Liver (tissue), 3 donors: ENCODE measurements around the gene SHC3.

Experiments
- CTCF ChIP-seq: fragments of 150-350 bp; IDR thresholded peaks from 2 replicates; pipeline ENCODE4 v1.5.1; 2017; ENCODE audit warnings: improper control_type of control experiment, low read depth, low read length; ENCODE audit not compliant: missing input control
- EGR1 ChIP-seq, 2 donors: IDR thresholded peaks; 2 replicates each; pipeline ENCODE4 v1.6.1; 2016 to 2018; ENCODE audit warnings: antibody characterized with exemption in 2 of 2, low read depth in 2 of 2
- GABPA ChIP-seq, 2 donors: IDR thresholded peaks in 1 of 2; conservative IDR thresholded peaks in 1 of 2; 2 replicates each; pipeline ENCODE4 v1.6.1; 2016; ENCODE audit warnings: antibody characterized with exemption in 2 of 2, mild to moderate bottlenecking in 1 of 2, moderate library complexity in 1 of 2
- JUND ChIP-seq, 2 donors: IDR thresholded peaks; 2 replicates each; pipeline ENCODE4 v1.6.1; 2016; ENCODE audit warnings: antibody characterized with exemption in 2 of 2
- NR2F2 ChIP-seq: IDR thresholded peaks from 2 replicates; pipeline ENCODE4 v1.6.1; 2016; ENCODE audit warnings: antibody characterized with exemption
- RAD21 ChIP-seq, 2 donors: IDR thresholded peaks; 2 replicates each; pipeline ENCODE4 v1.6.1; 2016; ENCODE audit warnings: antibody characterized with exemption in 2 of 2, mild to moderate bottlenecking in 2 of 2
- SP1 ChIP-seq: IDR thresholded peaks from 2 replicates; pipeline ENCODE4 v1.6.1; 2018; ENCODE audit warnings: antibody characterized with exemption, mild to moderate bottlenecking
- TAF1 ChIP-seq: conservative IDR thresholded peaks from 2 replicates; pipeline ENCODE4 v1.6.1; 2016; ENCODE audit warnings: antibody characterized with exemption, mild to moderate bottlenecking
- YY1 ChIP-seq: IDR thresholded peaks from 2 replicates; pipeline ENCODE4 v1.6.1; 2016; ENCODE audit warnings: antibody characterized with exemption, mild to moderate bottlenecking
- TF ChIP-seq, protein P1 (sequence below): IDR thresholded peaks from 2 replicates; pipeline ENCODE4 v1.6.1; 2016; ENCODE audit warnings: antibody characterized with exemption
- TF ChIP-seq, protein P2 (sequence below): IDR thresholded peaks from 2 replicates; pipeline ENCODE4 v1.6.1; 2016; ENCODE audit warnings: antibody characterized with exemption, mild to moderate bottlenecking
- TF ChIP-seq, protein P3 (sequence below): IDR thresholded peaks from 2 replicates; pipeline ENCODE4 v1.6.1; 2016; ENCODE audit warnings: antibody characterized with exemption
- donor health status: healthy.
- donor health status: healthy.

GRCh38 chr9:88979791-88980190, 198.8 kb downstream of the SHC3 start:
- TF ChIP-seq GABPA (IDR thresholded peaks at IDR 0.05 in 1 of 2, conservative IDR thresholded peaks at IDR 0.05 in 1 of 2) (no peak), CTCF (no peak), SP1 (no peak), YY1 (no peak), RAD21 (IDR thresholded peaks at IDR 0.05) (no peak), EGR1 (IDR thresholded peaks at IDR 0.05; ENCODE audit: low read depth in 2 of 2) (no peak), JUND (IDR thresholded peaks at IDR 0.05) (no peak), TAF1 (no peak), NR2F2 (no peak)
- TF ChIP-seq, protein P1, sequence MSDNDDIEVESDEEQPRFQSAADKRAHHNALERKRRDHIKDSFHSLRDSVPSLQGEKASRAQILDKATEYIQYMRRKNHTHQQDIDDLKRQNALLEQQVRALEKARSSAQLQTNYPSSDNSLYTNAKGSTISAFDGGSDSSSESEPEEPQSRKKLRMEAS, result no peak
- TF ChIP-seq, protein P2, sequence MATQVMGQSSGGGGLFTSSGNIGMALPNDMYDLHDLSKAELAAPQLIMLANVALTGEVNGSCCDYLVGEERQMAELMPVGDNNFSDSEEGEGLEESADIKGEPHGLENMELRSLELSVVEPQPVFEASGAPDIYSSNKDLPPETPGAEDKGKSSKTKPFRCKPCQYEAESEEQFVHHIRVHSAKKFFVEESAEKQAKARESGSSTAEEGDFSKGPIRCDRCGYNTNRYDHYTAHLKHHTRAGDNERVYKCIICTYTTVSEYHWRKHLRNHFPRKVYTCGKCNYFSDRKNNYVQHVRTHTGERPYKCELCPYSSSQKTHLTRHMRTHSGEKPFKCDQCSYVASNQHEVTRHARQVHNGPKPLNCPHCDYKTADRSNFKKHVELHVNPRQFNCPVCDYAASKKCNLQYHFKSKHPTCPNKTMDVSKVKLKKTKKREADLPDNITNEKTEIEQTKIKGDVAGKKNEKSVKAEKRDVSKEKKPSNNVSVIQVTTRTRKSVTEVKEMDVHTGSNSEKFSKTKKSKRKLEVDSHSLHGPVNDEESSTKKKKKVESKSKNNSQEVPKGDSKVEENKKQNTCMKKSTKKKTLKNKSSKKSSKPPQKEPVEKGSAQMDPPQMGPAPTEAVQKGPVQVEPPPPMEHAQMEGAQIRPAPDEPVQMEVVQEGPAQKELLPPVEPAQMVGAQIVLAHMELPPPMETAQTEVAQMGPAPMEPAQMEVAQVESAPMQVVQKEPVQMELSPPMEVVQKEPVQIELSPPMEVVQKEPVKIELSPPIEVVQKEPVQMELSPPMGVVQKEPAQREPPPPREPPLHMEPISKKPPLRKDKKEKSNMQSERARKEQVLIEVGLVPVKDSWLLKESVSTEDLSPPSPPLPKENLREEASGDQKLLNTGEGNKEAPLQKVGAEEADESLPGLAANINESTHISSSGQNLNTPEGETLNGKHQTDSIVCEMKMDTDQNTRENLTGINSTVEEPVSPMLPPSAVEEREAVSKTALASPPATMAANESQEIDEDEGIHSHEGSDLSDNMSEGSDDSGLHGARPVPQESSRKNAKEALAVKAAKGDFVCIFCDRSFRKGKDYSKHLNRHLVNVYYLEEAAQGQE, result no peak
- TF ChIP-seq, protein P3, sequence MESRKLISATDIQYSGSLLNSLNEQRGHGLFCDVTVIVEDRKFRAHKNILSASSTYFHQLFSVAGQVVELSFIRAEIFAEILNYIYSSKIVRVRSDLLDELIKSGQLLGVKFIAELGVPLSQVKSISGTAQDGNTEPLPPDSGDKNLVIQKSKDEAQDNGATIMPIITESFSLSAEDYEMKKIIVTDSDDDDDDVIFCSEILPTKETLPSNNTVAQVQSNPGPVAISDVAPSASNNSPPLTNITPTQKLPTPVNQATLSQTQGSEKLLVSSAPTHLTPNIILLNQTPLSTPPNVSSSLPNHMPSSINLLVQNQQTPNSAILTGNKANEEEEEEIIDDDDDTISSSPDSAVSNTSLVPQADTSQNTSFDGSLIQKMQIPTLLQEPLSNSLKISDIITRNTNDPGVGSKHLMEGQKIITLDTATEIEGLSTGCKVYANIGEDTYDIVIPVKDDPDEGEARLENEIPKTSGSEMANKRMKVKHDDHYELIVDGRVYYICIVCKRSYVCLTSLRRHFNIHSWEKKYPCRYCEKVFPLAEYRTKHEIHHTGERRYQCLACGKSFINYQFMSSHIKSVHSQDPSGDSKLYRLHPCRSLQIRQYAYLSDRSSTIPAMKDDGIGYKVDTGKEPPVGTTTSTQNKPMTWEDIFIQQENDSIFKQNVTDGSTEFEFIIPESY, result no peak
